Natural killer cell treated with Interleukin-12 subunit alpha and Interleukin-12 subunit beta and Interleukin-15 and Interleukin-18, amount 100 ng/mL, for 72 hours (primary cell): ENCODE data around the gene OR51B2. TPM values are rescaled to one million over a fixed set of nuclear protein-coding genes. Genes with fewer than 3 reads are reported as not detected.
"Not testable (repeated sequence)": the region's sequence is repeated elsewhere in the genome, so short reads cannot be mapped to it uniquely, and the experiment has no call there.

Source experiments
- ATAC-seq, 2 donors: fragments of 150-1000 bp; cut with Tn5 transposase in 1 of 2; sonication (Bioruptor Pico), chemical (Tn5 transposase) in 1 of 2; 2 replicates each; pipeline ENCODE4 v1.10.0; 2021
- DNase-seq: peaks from one replicate; pipeline ENCODE4 v3.0.0; 2022; ENCODE audit warnings: low spot score
- H3K27ac Mint-ChIP-seq, 2 donors: 1 replicate in 1 of 2; 2 replicates in 1 of 2; pipeline ENCODE4 v1.8.0; 2022; ENCODE audit warnings: mixed read lengths in 2 of 2, mild to moderate bottlenecking in 1 of 2, moderate library complexity in 1 of 2
- H3K27me3 Mint-ChIP-seq, 2 donors: 1 replicate in 1 of 2; 2 replicates in 1 of 2; pipeline ENCODE4 v1.8.0; 2022; ENCODE audit warnings: mixed read lengths in 2 of 2
- H3K36me3 Mint-ChIP-seq: one replicate; pipeline ENCODE4 v1.8.0; 2022; ENCODE audit warnings: mixed read lengths
- H3K4me1 Mint-ChIP-seq, 2 donors: 1 replicate in 1 of 2; 2 replicates in 1 of 2; pipeline ENCODE4 v1.8.0; 2022; ENCODE audit warnings: low read depth in 2 of 2, mixed read lengths in 2 of 2, mild to moderate bottlenecking in 1 of 2
- H3K4me3 Mint-ChIP-seq: one replicate; pipeline ENCODE4 v1.8.0; 2022; ENCODE audit warnings: mixed read lengths
- H3K9me3 Mint-ChIP-seq: 2 replicates; pipeline ENCODE4 v1.8.0; 2022; ENCODE audit warnings: mixed read lengths
- total RNA-seq, 2 donors: library from RNA; stranded (reverse); gene quantifications; one replicate each; pipeline ENCODE4 v1.2.3, GENCODE V29; 2022

Gene OR51B2
- total RNA-seq, 2 donors from 2014 or later: not detected

DNA sequence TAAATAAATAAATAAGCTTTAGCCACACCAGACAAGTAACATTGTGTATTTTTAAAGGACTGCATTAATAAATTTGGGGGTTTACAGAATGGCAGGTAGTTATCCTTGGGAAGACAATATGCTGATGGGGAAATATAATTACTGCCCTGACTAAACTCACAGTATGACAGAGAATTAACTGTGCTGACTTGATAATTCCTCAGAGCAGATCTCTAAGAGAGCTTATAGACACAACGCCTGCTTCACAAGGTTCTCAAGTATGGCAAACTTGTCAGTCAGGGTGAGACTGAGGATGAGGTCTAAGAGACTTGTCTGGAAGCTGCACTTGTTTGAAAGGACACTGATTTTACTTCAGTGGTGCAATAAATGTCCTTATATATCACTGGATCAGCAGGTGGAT lies 25.6 kb downstream of the OR51B2 start:
- Mint-ChIP-seq H3K4me3 (no peak overlapping the region), H3K36me3 (no peaks in the 10 kb centered on the region), H3K9me3 (peaks cover 4% of the 10 kb centered on the region), H3K27ac (no peak overlapping the region), H3K4me1 (no peaks in the 10 kb centered on the region), H3K27me3 (peaks cover 3 to 8% of the 10 kb centered on the region in 2 donors)
- DNase-seq (no peak), ATAC-seq (no peak)

DNA sequence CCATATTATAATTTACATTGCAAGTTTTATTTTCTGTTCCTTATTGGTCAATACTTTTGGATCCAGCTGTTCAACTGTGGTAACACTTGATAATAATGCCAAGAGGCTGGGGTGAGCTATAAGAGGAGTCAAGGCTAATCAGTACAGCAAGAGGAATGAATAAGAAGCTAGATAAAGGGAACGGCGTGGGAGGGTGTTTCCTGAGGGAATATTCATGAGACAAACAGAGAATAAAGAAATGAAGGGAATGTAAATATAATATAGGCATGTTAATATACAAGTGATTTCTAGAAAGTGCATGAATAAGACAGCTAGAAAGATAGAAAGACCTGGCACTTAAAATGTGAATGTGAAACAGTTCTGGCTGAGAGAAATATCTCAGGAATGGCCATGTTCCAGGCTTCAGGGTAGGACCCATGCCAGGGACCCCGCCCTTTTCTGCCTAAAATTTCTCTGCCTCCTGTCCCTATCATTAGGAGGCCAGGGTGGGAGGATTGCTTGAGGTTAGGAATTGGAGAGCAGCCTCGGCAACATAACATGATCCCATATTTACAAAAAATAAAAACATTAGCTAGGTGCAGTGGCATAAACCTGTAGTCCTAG lies 26.3 kb downstream of the OR51B2 start:
- Mint-ChIP-seq H3K9me3 (peaks cover 7% of the 10 kb centered on the region), H3K4me1 (no peaks in the 10 kb centered on the region), H3K36me3 (no peaks in the 10 kb centered on the region), H3K27ac (no peak overlapping the region), H3K4me3 (no peak overlapping the region), H3K27me3 (peaks cover 3 to 8% of the 10 kb centered on the region in 2 donors)
- ATAC-seq (no peak), DNase-seq (no peak)

DNA sequence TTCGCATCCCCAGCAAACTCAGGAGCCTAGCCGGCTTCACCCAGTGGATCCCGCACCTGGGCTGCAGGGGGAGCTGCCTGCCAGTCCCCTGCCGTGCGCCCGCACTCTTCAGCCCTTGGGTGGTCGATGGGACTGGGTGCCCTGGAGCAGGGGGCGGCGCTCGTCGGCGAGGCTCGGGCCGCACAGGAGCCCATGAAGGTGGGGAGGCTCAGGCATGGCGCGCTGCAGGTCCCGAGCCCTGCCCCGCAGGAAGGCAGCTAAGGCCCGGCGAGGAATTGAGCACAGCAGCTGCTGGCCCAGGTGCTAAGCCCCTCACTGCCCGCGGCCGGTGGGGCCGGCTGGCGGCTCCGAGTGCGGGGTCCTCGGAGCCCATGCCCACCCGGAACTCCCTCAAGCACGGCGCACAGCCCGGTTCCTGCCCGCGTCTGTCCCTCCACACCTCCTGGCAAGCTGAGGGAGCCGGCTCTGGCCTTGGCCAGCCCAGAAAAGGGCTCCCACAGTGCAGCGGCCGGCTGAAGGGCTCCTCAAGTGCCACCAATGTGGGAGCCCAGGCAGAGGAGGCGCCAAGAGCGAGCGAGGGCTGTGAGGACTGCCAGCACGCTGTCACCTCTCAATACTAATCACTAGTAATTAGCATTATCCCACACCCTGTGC lies 29.6 kb downstream of the OR51B2 start:
- not testable (repeated sequence) for H3K9me3 Mint-ChIP-seq, ATAC-seq, H3K4me1 Mint-ChIP-seq, DNase-seq, H3K4me3 Mint-ChIP-seq, H3K27ac Mint-ChIP-seq, H3K36me3 Mint-ChIP-seq, H3K27me3 Mint-ChIP-seq

DNA sequence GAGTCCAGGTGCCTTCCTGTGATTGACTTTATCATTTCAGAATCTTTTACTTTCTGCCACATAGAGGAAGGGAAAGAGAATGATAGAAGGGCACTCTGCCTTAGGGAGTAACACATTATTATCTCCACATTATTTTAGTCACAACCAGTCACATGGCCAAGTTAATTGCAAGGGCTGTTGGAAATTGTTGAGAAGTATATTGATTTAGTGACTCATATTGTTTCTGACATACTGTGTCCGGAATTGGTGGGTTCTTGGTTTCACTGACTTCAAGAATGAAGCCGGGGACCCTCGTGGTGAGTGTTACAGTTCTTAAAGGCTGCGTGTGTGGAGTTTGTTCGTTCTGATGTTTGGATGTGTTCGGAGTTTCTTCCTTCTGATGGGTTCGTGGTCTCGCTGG lies 31.1 kb downstream of the OR51B2 start:
- Mint-ChIP-seq H3K27me3 (peaks cover 0 to 3% of the 10 kb centered on the region in 2 donors), H3K4me3 (no peak overlapping the region), H3K27ac (no peak overlapping the region), H3K4me1 (no peaks in the 10 kb centered on the region), H3K9me3 (peaks cover 3% of the 10 kb centered on the region), H3K36me3 (no peaks in the 10 kb centered on the region)
- no peak for DNase-seq
- ATAC-seq: no peak

DNA sequence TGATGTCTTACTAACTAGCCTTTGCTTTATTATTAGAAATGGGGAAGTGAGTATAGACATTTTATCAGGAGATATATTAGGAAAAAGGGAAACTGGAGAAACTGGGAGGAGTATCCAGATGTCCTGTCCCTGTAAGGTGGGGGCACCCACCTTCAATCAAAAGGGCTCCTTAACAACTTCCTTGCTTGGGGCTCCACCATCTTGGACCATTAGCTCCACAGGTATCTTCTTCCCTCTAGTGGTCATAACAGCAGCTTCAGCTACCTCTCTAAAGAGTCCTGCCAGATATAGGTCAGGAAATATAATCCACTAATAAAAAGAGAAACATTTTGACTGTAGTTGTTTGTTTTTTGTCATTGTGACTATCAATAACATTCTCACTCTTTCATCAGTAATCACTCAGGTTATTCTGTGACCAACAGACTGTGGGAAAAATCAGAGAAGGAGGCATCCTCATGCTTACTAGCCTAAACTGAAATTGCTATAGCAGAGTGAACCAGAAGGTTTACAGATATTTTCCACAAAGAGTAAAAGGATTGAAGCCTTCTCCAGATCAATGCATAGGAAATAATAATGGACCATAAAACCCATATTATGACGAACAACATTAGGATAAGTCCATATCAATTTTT lies 32.8 kb downstream of the OR51B2 start:
- Mint-ChIP-seq H3K36me3 (no peaks in the 10 kb centered on the region), H3K4me1 (no peaks in the 10 kb centered on the region), H3K27me3 (no peaks in the 10 kb centered on the region), H3K4me3 (no peak overlapping the region), H3K9me3 (peaks cover 3% of the 10 kb centered on the region), H3K27ac (no peak overlapping the region)
- DNase-seq (no peak), ATAC-seq (no peak)

DNA sequence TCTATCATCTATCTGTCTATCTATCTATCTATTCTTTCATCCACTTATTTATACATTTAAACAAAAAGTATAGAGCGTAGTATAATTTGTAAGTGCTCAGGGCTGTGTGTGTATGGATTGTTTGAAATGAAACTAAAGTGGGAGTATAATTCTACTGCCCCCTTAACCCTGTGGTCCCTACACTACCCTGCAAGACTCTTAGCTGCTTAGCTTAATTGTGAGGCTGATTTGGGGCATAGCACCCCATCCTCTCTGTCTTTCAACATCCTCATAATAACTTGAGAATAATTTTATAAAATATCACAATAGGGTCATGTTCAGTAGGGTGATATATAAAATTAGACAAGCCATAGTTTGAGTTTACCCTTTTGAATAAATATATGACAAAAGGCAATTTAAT lies 34.0 kb downstream of the OR51B2 start:
- ATAC-seq (no peak), DNase-seq (no peak)
- no peaks in the 10 kb centered on the region for H3K36me3 Mint-ChIP-seq
- no peaks in the 10 kb centered on the region for H3K4me1 Mint-ChIP-seq
- no peaks in the 10 kb centered on the region for H3K27me3 Mint-ChIP-seq
- no peak overlapping the region for H3K27ac Mint-ChIP-seq
- H3K9me3 Mint-ChIP-seq: peaks cover 3% of the 10 kb centered on the region
- no peak overlapping the region for H3K4me3 Mint-ChIP-seq

DNA sequence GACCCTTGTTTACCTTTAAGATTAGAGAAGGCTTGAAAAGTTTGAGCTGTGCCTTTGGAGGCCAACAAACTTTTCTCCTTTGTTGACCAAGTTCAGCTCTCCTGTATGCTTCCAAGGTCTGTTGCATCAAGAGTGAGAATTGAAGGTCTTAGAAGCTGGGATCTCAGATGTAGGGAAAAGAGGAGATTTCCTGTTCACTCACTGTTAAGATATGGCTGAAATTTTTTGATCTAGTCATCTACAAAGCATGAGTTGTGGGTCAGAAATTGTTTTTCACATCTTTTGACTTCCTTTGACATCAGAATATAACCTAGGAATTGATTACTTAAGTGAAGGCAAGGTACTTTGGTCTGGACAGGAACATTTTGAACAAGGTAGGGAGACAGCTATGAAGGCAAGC lies 34.4 kb downstream of the OR51B2 start:
- H3K36me3 Mint-ChIP-seq: no peaks in the 10 kb centered on the region
- H3K9me3 Mint-ChIP-seq: peaks cover 3% of the 10 kb centered on the region
- H3K27me3 Mint-ChIP-seq: no peaks in the 10 kb centered on the region
- H3K4me3 Mint-ChIP-seq: no peak overlapping the region
- no peak for ATAC-seq
- no peak for DNase-seq
- H3K27ac Mint-ChIP-seq: no peak overlapping the region
- no peaks in the 10 kb centered on the region for H3K4me1 Mint-ChIP-seq

DNA sequence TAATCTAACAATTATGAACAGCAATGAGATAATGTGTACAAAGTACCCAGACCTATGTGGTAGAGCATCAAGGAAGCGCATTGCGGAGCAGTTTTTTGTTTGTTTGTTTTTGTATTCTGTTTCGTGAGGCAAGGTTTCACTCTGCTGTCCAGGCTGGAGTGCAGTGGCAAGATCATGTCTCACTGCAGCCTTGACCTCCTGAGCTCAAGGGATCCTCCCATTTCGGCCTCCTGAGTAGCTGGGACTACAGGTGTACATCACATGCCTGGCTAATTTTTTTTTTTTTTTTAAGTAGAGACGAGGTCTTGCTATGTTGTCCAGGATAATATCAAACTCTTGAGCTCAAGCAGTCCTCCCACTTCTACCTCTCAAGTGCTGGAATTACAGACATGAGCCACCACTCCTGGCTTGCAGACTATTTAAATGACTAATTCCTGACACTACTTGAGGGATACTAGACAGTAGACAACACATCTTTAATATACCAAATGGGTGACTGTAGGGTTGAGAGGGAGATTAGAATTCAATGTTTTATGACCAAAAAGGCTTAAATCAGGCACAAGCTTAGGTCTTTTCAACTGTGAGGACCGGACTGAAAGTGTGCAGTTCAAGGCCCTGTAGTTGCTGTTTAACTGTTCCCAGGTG lies 35.1 kb downstream of the OR51B2 start:
- peaks cover 3% of the 10 kb centered on the region for H3K9me3 Mint-ChIP-seq
- DNase-seq (no peak), ATAC-seq (no peak)
- H3K36me3 Mint-ChIP-seq: no peaks in the 10 kb centered on the region
- no peak overlapping the region for H3K4me3 Mint-ChIP-seq
- no peaks in the 10 kb centered on the region for H3K27me3 Mint-ChIP-seq
- H3K4me1 Mint-ChIP-seq: no peaks in the 10 kb centered on the region
- no peak overlapping the region for H3K27ac Mint-ChIP-seq

DNA sequence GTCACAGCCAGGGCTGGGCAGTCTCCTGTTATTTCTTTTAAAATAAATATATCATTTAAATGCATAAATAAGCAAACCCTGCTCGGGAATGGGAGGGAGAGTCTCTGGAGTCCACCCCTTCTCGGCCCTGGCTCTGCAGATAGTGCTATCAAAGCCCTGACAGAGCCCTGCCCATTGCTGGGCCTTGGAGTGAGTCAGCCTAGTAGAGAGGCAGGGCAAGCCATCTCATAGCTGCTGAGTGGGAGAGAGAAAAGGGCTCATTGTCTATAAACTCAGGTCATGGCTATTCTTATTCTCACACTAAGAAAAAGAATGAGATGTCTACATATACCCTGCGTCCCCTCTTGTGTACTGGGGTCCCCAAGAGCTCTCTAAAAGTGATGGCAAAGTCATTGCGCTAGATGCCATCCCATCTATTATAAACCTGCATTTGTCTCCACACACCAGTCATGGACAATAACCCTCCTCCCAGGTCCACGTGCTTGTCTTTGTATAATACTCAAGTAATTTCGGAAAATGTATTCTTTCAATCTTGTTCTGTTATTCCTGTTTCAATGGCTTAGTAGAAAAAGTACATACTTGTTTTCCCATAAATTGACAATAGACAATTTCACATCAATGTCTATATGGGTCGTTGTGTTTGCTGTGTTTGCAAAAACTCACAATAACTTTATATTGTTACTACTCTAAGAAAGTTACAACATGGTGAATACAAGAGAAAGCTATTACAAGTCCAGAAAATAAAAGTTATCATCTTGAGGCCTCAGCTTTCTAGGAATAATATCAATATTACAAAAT lies 35.8 kb downstream of the OR51B2 start:
- no peak overlapping the region for H3K27ac Mint-ChIP-seq
- no peak overlapping the region for H3K4me3 Mint-ChIP-seq
- no peaks in the 10 kb centered on the region for H3K36me3 Mint-ChIP-seq
- H3K9me3 Mint-ChIP-seq: peaks cover 3% of the 10 kb centered on the region
- no peaks in the 10 kb centered on the region for H3K27me3 Mint-ChIP-seq
- no peaks in the 10 kb centered on the region for H3K4me1 Mint-ChIP-seq
- DNase-seq (no peak), ATAC-seq (no peak)

DNA sequence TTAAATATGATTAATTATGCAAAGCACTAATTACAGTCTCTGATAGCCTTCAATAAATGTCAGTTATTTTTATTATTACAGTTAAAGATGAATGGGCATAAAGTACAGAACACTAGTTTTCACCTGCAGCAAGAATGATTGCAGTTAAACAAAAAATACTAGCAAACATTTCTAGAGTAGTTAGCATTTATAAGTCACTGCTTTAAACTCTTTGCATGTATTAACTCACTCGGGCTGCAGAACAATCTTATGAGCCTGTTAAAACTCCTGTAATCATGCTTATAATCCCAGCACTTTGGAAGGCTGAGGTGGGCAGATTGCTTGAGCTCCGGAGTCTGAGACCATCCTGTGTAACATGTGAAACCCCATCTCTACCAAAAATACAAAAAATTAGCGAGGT lies 37.2 kb downstream of the OR51B2 start:
- no peaks in the 10 kb centered on the region for H3K27me3 Mint-ChIP-seq
- no peak overlapping the region for H3K27ac Mint-ChIP-seq
- ATAC-seq (no peak), DNase-seq (no peak)
- no peak overlapping the region for H3K4me3 Mint-ChIP-seq
- no peaks in the 10 kb centered on the region for H3K4me1 Mint-ChIP-seq
- no peaks in the 10 kb centered on the region for H3K9me3 Mint-ChIP-seq
- H3K36me3 Mint-ChIP-seq: no peaks in the 10 kb centered on the region

DNA sequence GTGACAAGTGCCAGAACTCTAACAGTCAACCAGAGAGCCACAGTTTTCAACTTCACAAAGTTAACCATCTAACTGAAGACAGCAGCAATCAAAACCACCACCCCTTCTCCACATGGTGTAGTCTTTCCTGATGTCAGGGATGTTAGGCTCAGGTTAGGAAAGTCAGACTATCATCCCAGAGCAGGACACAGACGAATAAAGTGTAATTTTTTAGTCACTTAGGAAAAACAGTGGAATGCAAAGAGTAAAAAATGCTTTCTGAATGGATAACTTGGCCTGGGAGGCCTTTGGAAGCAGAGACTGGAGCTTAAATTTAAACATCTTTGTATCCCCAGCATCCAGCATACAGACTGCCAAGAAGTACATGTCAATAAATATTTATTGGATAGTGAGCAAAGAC lies 37.7 kb downstream of the OR51B2 start:
- no peaks in the 10 kb centered on the region for H3K4me1 Mint-ChIP-seq
- H3K27ac Mint-ChIP-seq: no peak overlapping the region
- H3K27me3 Mint-ChIP-seq: no peaks in the 10 kb centered on the region
- no peaks in the 10 kb centered on the region for H3K36me3 Mint-ChIP-seq
- ATAC-seq: no peak
- H3K4me3 Mint-ChIP-seq: no peak overlapping the region
- H3K9me3 Mint-ChIP-seq: no peaks in the 10 kb centered on the region
- DNase-seq: no peak

DNA sequence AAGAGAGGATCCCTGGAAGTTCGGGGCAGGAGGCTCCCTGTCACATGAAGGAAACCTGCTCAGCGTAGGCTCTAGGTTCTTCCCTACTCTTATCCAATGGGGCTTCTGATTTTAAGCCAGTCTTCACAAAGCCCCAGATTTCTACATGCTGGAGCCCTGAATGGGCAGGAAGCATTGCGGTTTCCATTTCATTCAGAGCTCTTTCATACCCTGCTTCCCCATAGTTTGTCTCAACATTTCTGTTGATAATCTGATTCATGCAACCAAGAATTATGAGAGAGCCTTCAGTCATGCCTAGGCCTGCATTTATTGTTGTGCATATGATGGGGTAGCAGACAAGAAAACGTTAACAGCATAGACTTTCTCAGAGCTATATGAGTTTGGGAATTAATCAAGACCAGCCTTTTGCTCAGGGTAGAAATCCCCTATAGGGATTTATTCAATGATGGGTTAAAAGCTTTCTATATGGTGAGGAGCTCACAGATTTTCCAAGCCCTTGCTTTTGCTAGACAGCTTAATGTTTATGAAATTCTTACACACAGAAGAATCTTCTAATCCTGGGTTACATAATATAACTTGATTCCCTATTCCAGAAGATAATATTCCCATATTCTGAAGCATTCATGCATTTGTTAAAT lies 38.3 kb downstream of the OR51B2 start:
- no peaks in the 10 kb centered on the region for H3K36me3 Mint-ChIP-seq
- DNase-seq: no peak
- ATAC-seq: no peak
- no peak overlapping the region for H3K27ac Mint-ChIP-seq
- H3K4me1 Mint-ChIP-seq: no peaks in the 10 kb centered on the region
- no peaks in the 10 kb centered on the region for H3K27me3 Mint-ChIP-seq
- H3K9me3 Mint-ChIP-seq: no peaks in the 10 kb centered on the region
- no peak overlapping the region for H3K4me3 Mint-ChIP-seq

DNA sequence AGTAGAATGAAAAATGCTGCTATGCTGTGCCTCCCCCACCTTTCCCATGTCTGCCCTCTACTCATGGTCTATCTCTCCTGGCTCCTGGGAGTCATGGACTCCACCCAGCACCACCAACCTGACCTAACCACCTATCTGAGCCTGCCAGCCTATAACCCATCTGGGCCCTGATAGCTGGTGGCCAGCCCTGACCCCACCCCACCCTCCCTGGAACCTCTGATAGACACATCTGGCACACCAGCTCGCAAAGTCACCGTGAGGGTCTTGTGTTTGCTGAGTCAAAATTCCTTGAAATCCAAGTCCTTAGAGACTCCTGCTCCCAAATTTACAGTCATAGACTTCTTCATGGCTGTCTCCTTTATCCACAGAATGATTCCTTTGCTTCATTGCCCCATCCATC lies 39.5 kb downstream of the OR51B2 start:
- H3K4me3 Mint-ChIP-seq: no peak overlapping the region
- no peak overlapping the region for H3K27ac Mint-ChIP-seq
- ATAC-seq (no peak), DNase-seq (no peak)
- H3K4me1 Mint-ChIP-seq: no peaks in the 10 kb centered on the region
- no peaks in the 10 kb centered on the region for H3K36me3 Mint-ChIP-seq
- H3K27me3 Mint-ChIP-seq: peaks cover 0 to 5% of the 10 kb centered on the region in 2 donors
- no peaks in the 10 kb centered on the region for H3K9me3 Mint-ChIP-seq
